NCI-H1105 treated with DMSO at 0.1 percent for 48 hours (cell line): ENCODE data around the gene MICALL1.

ENCODE experiments used
- DNase-seq: peaks from one replicate; lab custom pipeline; 2025; lab: John Stamatoyannopoulos, UW

MICALL1 gene

DNA sequence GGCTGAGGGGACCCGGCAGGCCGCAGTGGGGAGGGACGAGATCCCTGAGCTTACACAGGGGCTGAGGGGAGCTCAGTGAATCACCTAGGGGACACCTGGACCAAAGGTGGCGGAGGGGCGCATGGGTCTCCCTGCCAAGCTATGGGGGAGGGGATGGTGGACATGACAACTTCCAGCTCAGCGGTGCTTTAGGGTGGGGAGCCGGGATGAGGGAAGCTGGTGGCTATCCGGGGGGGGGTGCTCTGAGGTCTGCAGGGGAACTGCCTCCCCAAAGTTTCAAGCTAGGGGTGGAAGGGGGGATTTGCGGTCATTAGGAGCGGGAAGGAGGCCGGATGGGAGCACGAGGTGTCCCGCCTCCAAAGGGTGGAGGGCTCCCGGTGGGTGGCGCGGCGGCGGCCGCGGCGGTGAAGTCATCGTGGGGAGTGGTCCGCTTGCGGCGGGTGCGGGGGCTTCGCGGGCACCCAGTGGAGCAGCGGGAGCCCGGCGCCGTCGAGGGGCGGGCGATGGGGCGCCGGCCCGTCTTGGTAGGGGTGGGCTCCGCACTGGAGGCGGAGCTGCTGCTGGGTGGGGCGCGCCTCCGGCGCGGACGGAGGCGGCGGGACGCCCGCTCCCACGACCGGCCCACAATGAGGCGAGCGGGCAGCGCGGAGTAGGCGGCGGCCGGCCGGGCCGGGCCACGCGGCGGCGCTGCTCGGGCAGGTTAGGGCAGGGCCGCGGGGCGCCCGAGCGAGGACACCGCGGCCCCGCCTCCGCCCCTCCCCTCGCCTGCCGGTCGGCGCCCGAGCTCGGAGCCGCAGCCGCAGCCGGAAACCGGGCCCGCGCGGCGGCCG is at the start of gene MICALL1:
Gene MICALL1, plus strand, starts transcription at position 764 of the 830 bp plus-strand sequence. CDS start 126 bp downstream, outside the sequence.
- peak; percentile 31 for DNase-seq

DNA sequence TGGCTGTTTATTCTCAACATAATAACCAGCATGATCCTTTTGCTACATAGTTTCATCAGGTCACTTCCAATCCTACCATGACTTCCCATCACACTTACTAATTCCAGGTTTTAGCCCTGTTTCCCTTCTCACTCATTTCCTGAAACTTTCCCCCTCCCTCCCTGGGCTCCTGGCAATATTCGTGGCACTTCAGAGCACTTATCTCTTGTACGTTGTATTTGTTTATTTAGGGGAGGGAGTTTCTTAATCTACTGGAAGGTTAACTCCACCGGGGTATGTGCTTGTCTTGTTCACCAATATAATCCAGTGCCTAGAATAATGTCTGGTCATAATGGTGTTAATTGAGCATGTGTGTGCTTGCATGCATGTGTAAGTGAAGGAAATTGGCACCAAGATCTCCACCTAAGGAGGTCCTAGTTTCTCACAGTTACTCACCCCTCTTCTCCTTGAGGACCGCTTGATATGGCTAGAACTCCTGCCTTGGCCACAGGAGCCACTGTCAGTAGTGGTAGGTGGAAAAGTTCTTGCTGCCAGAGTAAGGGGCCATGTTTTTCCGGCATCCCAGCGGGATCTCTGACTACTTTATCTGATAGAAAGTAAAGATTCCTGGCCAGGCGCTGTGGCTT is 45.2 kb upstream of the MICALL1 start:
- DNase-seq: no peak

- DNase-seq: no peak
These were observed 43.3 kb upstream of the MICALL1 start for GRCh38 chr22:37862570-37863325.

DNA sequence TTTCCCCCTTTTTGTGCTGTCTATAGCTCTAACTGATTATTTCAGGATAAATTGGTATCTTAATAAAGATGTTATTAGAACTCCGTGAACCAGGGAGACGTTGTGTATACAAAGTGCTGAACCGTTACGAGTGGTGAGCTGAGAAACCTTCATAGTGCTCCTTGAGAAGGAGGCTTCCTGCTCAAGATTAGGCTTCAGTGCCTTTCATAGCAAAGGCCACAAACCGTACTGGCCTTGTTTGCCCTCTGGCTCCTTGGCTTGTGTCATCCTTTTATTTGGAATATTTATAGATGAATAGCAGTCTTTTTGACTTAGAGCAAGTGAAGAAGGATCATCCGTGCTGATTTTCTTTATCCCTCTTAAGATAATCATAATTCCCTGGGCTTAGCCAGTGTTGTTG is 40.6 kb upstream of the MICALL1 start:
- no peak for DNase-seq

DNA sequence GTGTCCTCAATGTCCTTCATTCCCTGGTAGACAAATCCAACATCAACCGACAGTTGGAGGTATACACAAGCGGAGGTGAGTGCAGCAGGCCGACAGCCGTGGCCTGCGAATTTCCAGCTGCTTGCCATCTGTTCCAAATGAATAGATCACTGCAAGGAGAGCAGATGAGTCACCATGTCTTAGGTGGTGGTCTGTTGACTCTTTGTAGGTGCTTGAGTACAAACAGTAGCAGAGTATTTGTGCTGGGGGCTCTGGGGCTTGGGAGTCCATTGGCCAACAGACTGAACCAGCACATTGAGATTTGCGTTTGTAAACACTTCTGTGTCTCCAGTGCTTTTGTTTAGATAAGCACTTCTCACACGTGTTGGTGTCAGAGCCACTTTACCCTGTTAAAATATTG is 35.8 kb upstream of the MICALL1 start:
- no peak for DNase-seq

GRCh38 chr22:37880668-37881440 is 25.2 kb upstream of the MICALL1 start:
- DNase-seq: no peak

DNA sequence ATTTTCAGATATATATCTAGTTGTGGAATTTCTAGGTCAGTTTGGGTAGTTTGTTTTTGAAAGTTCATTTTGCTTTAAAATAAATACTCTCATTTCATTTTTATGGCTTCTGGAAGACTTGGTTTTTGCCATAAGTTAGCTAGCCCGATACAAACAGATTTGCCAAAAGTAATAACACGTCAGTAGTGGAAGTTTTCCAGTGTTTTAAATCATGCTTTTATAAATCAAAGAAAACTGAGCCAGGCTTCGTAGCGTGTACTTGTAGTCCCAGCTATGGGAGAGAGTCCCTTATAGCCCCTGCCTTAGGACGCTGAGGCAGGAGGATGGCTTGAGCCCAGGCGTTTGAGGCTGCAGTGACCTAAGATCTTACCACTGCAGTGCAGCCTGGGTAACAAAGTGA is 21.7 kb upstream of the MICALL1 start:
- DNase-seq: no peak

- no peak for DNase-seq
These were observed 18.3 kb upstream of the MICALL1 start for GRCh38 chr22:37887584-37888378.

DNA sequence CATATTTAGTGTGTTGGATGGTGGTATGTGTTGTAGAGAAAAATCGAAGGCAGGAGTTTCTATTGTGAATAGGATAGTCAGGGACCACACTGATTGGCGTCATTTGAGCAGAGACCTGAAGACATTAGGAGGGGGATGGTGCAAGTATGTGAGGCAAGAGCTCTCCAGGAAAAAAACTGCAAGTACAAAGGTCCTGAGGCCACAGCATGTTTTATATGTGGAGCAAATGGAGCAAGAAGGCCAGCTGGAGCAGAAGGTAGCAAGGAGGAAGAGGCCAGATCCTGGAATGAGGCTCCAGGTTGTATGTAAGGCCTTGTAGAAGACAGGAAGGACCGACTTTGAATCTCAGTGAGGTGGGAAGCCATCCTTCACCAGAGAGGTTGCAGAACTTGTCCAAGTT is 14.2 kb upstream of the MICALL1 start:
- DNase-seq: no peak

DNA sequence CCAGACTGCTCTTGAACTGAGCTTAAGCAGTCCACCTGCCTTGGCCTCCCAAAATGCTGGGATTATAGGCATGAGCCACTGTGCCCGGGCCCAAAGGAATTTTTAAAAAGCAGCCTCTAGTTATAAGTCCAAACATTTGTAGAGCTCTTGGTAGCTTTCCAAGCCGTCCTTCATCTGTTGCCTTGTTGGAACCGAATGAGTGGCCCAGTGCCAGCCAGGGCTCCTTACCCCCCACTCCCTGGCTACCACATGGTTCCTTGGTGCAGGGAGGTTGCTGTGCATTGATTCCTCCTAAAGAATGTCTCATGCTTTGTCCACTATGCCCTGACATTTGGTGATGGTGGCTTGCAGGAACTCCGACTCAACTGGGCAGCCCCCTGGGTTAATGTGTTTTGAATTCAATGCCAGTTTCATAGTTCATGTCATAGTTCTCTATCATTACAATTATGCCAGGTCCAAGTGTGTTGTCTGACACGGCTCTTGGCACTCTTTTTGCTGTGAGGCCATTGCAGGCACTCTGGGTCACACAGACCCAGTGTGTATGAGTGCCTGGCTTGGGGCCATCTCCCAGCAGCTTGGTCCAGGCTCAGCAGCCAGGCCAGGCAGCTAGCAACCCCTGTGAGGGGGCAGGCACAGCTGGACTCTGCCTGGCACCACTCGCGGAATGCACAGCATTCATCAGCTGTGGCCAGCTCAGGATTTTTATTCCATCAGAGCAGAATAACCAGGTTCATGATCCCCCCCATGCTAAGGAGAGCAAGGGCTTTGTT is 13.3 kb upstream of the MICALL1 start:
- DNase-seq: no peak

DNA sequence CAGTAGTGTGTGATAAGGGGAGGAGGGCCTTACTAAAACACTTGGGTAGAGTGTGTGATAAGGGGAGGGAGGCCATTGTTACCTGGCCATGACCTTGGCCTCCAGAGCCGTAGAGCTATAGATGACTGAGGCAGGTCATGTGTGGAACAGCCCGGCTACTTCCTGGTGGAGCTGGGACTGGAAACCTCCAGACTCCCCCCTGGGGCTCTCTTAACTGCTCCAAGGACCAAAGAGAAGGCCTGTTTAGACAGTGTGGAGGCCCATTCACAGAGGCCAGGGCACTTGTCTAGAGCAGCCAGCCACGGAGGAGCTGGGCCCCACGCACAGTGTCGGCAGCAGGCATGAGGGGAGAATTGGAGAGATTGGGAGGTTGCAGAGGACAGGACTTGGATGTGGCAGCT is 12.5 kb upstream of the MICALL1 start:
- no peak for DNase-seq

- no peak for DNase-seq
These were observed 11.0 kb upstream of the MICALL1 start for GRCh38 chr22:37894939-37895670.

DNA sequence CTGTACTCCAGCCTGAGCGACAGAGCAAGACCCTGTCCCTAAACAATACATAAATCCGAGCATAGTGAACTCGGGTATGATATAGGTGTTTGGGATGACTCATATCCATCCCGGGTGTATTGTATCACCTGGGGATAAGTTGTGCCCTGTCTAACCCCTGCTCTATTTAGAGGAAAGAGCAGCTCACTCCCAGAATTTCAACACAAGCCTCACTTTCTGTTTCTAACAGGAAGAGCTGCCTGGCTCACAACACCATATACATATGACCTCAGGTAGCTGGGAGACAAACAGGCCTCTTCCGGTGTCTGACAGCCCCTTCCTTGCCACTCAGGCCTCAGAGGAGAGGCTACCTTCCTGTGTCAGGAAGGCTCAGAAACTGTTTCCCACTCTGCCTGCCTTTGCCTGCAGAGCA is 9.9 kb upstream of the MICALL1 start:
- no peak for DNase-seq

DNA sequence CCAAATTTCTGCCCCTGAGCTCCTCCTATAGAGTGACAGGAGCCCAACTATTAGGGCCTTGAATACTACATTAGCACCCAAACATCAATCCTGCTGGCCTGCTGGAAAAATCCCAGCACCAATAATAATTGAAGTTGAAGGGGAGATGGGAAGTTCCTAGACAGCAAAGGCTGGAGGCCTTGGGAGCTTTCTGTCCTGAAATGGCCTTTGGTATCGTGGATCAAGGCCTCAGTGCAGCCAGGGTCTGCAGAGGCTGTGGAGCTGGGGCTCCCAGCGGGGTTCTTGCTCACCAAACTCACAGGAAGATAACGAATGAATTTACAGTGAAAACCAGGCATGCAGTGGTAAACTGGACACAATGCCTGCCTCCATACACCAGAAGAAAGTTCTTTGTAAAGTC is 9.2 kb upstream of the MICALL1 start:
- no peak for DNase-seq

- no peak for DNase-seq
These were observed 8.3 kb upstream of the MICALL1 start for GRCh38 chr22:37897807-37898206.

DNA sequence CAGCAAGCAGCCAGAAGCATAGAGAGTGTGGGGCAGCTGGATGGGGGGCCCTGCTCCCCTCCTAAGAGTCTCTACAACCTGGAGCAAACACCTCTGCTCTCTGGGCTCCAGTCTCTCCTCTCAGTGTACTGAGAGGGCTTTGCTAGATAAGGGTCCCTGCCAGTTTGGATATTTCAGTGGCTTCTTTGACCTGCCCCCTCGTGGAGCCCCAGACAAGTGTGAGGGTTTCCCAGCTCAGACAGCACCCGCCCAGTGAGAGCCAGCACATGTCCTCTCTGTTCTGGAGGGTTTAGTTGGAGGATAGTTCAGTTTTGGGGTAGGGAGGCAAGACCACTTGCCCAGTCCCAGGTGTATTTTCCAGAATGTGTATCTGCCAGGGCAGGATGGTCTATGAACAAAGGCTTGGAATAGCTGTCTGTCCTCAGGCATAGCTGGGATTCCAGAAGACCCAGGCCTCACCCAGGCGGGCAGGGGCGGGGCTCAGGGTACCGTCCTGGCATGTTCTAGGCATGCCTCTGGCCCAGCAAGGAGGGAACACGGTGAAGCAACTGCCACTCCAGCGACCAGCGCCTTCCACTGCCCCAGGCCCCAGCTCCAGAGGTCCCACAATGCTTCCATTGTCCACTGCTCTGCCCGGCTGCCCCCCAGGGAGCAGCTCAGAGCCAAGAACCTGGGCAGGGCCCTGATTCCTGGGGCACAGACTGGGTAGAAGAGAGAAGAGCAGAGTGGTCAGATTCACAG is 7.5 kb upstream of the MICALL1 start:
- no peak for DNase-seq

DNA sequence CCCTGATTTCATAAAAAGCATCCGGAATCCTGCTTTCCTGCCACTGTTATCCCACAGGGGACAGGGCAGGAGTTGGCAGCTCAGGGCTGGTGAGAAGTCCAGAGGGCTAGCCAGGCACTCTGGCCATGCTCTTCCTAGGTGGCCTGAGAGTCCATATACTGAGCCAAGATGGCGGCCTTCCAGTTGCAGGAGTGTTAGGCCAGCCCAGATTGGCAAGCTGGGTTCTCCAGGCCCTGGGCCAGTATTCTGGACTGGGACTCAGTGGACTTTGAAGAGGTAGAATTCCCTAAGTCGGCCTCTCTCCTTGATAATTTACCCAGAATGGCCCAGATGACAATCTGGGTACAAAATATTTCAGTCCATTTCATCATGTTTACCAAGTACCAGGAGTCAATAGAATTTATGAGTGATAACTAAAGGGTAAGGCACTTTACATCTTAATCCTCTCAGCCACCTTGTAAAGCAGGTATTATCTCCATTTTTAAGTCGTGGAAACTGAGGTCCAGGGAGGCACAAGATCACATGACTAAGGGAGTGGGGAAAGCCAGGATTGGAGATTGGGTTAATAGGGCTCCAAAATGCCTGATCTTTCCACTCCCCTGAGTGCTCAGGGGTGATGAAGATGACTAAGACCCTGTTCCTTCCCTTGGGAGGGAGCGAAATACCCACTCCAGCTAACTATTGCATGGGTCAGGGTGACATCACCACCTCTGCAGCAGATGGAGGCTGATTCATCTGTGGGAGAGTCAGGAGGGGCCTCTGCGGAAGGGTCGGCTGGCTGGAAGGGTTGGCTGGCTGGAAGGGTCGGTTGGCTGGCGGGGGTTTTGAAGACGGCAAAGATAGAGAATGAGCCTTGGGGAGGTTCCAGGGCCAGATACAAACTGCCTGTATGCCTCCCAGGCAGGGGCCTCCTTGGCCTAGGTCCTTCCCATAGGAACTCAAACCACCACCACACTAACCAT is 1.2 kb upstream of the MICALL1 start:
- no peak for DNase-seq
